Inflammatory macrophage treated with lipopolysaccharide for 4 hours (primary cell): ENCODE results near the gene SEMA6A.

ENCODE experiments used
- DNase-seq: peaks from one replicate; pipeline ENCODE4 v3.0.0-alpha.2; 2020

SEMA6A gene

GRCh38 chr5:116487045-116487444, 87.6 kb downstream of the SEMA6A start:
- no peak for DNase-seq

- no peak for DNase-seq
These were observed 88.0 kb downstream of the SEMA6A start for GRCh38 chr5:116486588-116486987.

- no peak for DNase-seq
These were observed 90.0 kb downstream of the SEMA6A start for GRCh38 chr5:116484645-116485044.

GRCh38 chr5:116482394-116482793, 92.2 kb downstream of the SEMA6A start:
- no peak for DNase-seq

- no peak for DNase-seq
These were observed 93.6 kb downstream of the SEMA6A start for GRCh38 chr5:116480894-116481510.

GRCh38 chr5:116479776-116480675, 94.6 kb downstream of the SEMA6A start:
- no peak for DNase-seq

- DNase-seq = no peak
These were observed 96.1 kb downstream of the SEMA6A start for GRCh38 chr5:116478491-116478890.

GRCh38 chr5:116476897-116477537, 97.6 kb downstream of the SEMA6A start:
- DNase-seq = no peak

- no peak for DNase-seq
These were observed 99.3 kb downstream of the SEMA6A start for GRCh38 chr5:116475338-116475737.

GRCh38 chr5:116473706-116474105, 100.9 kb downstream of the SEMA6A start:
- no peak for DNase-seq

- DNase-seq = no peak
These were observed 102.3 kb downstream of the SEMA6A start for GRCh38 chr5:116472274-116472673.

- no peak for DNase-seq
These were observed 105.0 kb downstream of the SEMA6A start for GRCh38 chr5:116469631-116470030.

GRCh38 chr5:116468583-116468982, 106.0 kb downstream of the SEMA6A start:
- DNase-seq = no peak

GRCh38 chr5:116467465-116467843, 107.2 kb downstream of the SEMA6A start:
- DNase-seq = no peak

GRCh38 chr5:116466727-116467464, 107.7 kb downstream of the SEMA6A start:
- no peak for DNase-seq

GRCh38 chr5:116465411-116465810, 109.2 kb downstream of the SEMA6A start:
- DNase-seq = no peak

GRCh38 chr5:116464144-116464708, 110.4 kb downstream of the SEMA6A start:
- DNase-seq = no peak

- no peak for DNase-seq
These were observed 112.1 kb downstream of the SEMA6A start for GRCh38 chr5:116462500-116462899.

GRCh38 chr5:116459301-116459700, 115.3 kb downstream of the SEMA6A start:
- no peak for DNase-seq

GRCh38 chr5:116457062-116457461, 117.6 kb downstream of the SEMA6A start:
- no peak for DNase-seq

GRCh38 chr5:116456036-116456435, 118.6 kb downstream of the SEMA6A start:
- no peak for DNase-seq

- DNase-seq = no peak
These were observed 119.6 kb downstream of the SEMA6A start for GRCh38 chr5:116455061-116455460.

GRCh38 chr5:116454417-116454927, 120.2 kb downstream of the SEMA6A start:
- DNase-seq = peak; percentile 83
